ENCODE results near the gene RRBP1. TPM values are rescaled to one million over a fixed set of nuclear protein-coding genes. Genes with fewer than 3 reads are reported as not detected.

The RRBP1 gene
- total and polyA plus RNA-seq, 2 donors (not counting 3 experiments of a cell fraction or from before 2014, with no cell fraction given), result 50.3 to 236 TPM

DNA sequence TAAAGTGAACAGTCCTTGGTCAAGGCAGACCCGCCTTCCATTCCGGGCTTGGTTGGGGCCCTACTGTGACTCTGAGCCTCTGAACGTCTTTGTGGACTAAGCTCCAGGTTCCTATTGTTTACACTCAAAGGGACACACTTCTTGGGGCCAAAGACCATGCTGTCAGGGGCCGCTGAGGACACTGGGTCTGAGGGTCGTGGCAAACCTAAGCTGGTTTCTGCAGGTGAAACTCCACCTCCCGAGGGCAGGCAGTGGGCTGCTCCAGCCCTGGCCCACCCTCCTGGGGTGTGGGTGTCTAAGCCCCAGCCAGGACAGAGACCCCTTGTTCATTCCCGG lies 69.1 kb downstream of the RRBP1 start:
- no peaks in the 10 kb centered on the region for H3K9me3 ChIP-seq (replicated peaks; ENCODE audit: control insufficient read depth, insufficient read depth, low read length)
- no peaks in the 10 kb centered on the region for H3K27me3 ChIP-seq (ENCODE audit: control insufficient read depth in 2 of 2, insufficient read depth in 2 of 2, low read length in 2 of 2)
- H3K27ac ChIP-seq (ENCODE audit: insufficient read depth, low read depth, low read length), result peak overlapping the region; percentile 2
- no peak overlapping the region for H3K4me3 ChIP-seq (replicated peaks in 1 of 3; ENCODE audit: insufficient read depth in 1 of 3, low read depth in 1 of 3, low read length in 3 of 3)
- H3K36me3 ChIP-seq (ENCODE audit: control insufficient read depth in 2 of 2, extremely low read depth in 1 of 2, insufficient read depth in 2 of 2, low read length in 2 of 2), result peaks cover 7 to 34% of the 10 kb centered on the region in 2 experiments
- no peak overlapping the region for H3K9ac ChIP-seq (replicated peaks; ENCODE audit: extremely low read depth, insufficient read depth, low read length)
- ChIA-PET CTCF (interaction anchor here (0.7 to 7.7 kb wide), 4 partner anchors 43 to 326 kb away, joined by 3 to 89 read pairs (median 6); partner anchors contain the start of gene DSTN), POLR2A (no interaction called here)
- no peak for TF ChIP-seq GATA2 (IDR thresholded peaks at IDR 0.05; ENCODE audit: insufficient read depth, insufficient read length, low read depth, low read length)
- TF ChIP-seq POLR2AphosphoS5 (IDR thresholded peaks at IDR 0.05; ENCODE audit: insufficient read depth, low read depth, low read length), result peak; percentile 20
- TF ChIP-seq FOS (IDR thresholded peaks at IDR 0.05; ENCODE audit: borderline replicate concordance, insufficient read depth, low read length), result no peak
- TF ChIP-seq MYC (IDR thresholded peaks at IDR 0.05; ENCODE audit: low read depth, low read length), result no peak
- no peak for TF ChIP-seq POLR2A (IDR thresholded peaks at IDR 0.05; ENCODE audit: low read depth, low read length)
- TF ChIP-seq, protein P1, sequence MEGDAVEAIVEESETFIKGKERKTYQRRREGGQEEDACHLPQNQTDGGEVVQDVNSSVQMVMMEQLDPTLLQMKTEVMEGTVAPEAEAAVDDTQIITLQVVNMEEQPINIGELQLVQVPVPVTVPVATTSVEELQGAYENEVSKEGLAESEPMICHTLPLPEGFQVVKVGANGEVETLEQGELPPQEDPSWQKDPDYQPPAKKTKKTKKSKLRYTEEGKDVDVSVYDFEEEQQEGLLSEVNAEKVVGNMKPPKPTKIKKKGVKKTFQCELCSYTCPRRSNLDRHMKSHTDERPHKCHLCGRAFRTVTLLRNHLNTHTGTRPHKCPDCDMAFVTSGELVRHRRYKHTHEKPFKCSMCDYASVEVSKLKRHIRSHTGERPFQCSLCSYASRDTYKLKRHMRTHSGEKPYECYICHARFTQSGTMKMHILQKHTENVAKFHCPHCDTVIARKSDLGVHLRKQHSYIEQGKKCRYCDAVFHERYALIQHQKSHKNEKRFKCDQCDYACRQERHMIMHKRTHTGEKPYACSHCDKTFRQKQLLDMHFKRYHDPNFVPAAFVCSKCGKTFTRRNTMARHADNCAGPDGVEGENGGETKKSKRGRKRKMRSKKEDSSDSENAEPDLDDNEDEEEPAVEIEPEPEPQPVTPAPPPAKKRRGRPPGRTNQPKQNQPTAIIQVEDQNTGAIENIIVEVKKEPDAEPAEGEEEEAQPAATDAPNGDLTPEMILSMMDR (IDR thresholded peaks at IDR 0.05; ENCODE audit: extremely low read depth in 1 of 2, insufficient read depth in 1 of 2, low read depth in 1 of 2, low read length in 2 of 2), result no peak
- TF ChIP-seq, protein P2, sequence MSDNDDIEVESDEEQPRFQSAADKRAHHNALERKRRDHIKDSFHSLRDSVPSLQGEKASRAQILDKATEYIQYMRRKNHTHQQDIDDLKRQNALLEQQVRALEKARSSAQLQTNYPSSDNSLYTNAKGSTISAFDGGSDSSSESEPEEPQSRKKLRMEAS (IDR thresholded peaks at IDR 0.05; ENCODE audit: insufficient read depth, insufficient read length), result no peak
- no peak for TF ChIP-seq JUN (IDR thresholded peaks at IDR 0.05; ENCODE audit: borderline replicate concordance, insufficient read depth, insufficient read length, low read depth)
- TF ChIP-seq EZH2 (IDR thresholded peaks at IDR 0.05; ENCODE audit: borderline replicate concordance, low read depth, low read length, severe bottlenecking), result no peak
- no peaks in the 10 kb centered on the region for H4K20me1 ChIP-seq (replicated peaks; ENCODE audit: control insufficient read depth, extremely low read depth, insufficient read depth, low read length)
- BruUV-seq (replicated peaks), result no TSS peak
- no peaks in the 10 kb centered on the region for H3K4me1 ChIP-seq (ENCODE audit: control insufficient read depth, extremely low read depth, insufficient read depth, low read length)
- DNase-seq (ENCODE audit: low read depth, low spot score), result no peak
- H3K9me1 ChIP-seq (replicated peaks; ENCODE audit: control insufficient read depth, extremely low read depth, insufficient read depth, low read length), result no peaks in the 10 kb centered on the region
- dilution Hi-C loops (cut with MboI; ENCODE audit: extremely low pct_ligation_motif_present, low sequenced_read_pairs) (no loop called here), intact Hi-C loops (cut with micrococcal nuclease) (loop anchor here (1.0 kb wide), 2 partner anchors 82 to 108 kb away; partner anchors contain the start of gene BFSP1)
- H3K4me2 ChIP-seq (ENCODE audit: insufficient read depth, low read length), result no peak overlapping the region
- no peak overlapping the region for H2AFZ ChIP-seq (ENCODE audit: low read depth, low read length)
- no peak for FAIRE-seq
- H3K79me2 ChIP-seq (ENCODE audit: control insufficient read depth, insufficient read depth, low read length), result no peaks in the 10 kb centered on the region
